HCT116 (cell line): ENCODE measurements around the gene STOX2. TPM values are rescaled to one million over a fixed set of nuclear protein-coding genes. Genes with fewer than 3 reads are reported as not detected.

Experiments
- ATAC-seq: fragments of 200-7000 bp; cut with Tn5 transposase; 2 replicates; pipeline ENCODE4 v1.9.1; 2020; ENCODE audit warnings: mild to moderate bottlenecking, moderate library complexity
- BruUV-seq: library from RNA; stranded (reverse); fragments of 400-500 nt; replicated peaks from 2 replicates; lab custom pipeline; 2021; lab: Mats Ljungman, UMichigan
- CTCF ChIA-PET: fragments of 300-600 bp; sonication (Branson Sonifier 250); formaldehyde crosslinking; loops from one replicate; lab custom pipeline; 2021; ENCODE audit warnings: antibody characterized with exemption; lab: Charles Lee
- POLR2A ChIA-PET: fragments of 300-600, 350-600 bp; sonication (Branson Sonifier 250); formaldehyde crosslinking; loops from one replicate; lab custom pipeline; 2021; ENCODE audit warnings: antibody characterized with exemption; lab: Charles Lee
- RAD21 ChIA-PET, 2 experiments: fragments of 300-600 bp; sonication (Branson Sonifier 250); formaldehyde crosslinking; loops; one replicate each; lab custom pipeline; 2023; ENCODE audit warnings: low total read pairs in 2 of 2; ENCODE audit not compliant: uncharacterized antibody in 2 of 2, unreplicated experiment in 2 of 2, low non-redundant PET in 1 of 2; lab: Charles Lee
- DNase-seq: peaks from one replicate; pipeline ENCODE4 v3.0.0-alpha.2; 2010; ENCODE audit warnings: low read depth, low spot score
- H2AFZ ChIP-seq: fragments of 200-600 bp; shearing (Covaris generic), sonication (generic); 2 replicates; pipeline ENCODE4 v1.6.1; 2017; ENCODE audit warnings: low read depth, mixed run types, mixed read lengths, antibody characterized with exemption, low read length; ENCODE audit not compliant: poor library complexity, severe bottlenecking
- H3K27ac ChIP-seq: 2 replicates; pipeline ENCODE4 v1.5.1; 2012; ENCODE audit warnings: low read depth, low read length
- H3K27me3 ChIP-seq: fragments of 200-600 bp; sonication (generic); 2 replicates; pipeline ENCODE4 v1.6.1; 2016; ENCODE audit warnings: mixed run types, low read length, mixed read lengths; ENCODE audit not compliant: insufficient read depth
- H3K36me3 ChIP-seq, 2 experiments: fragments of 200-500 bp in 1 of 2; fragments of 200-600 bp in 1 of 2; sonication (Bioruptor generic) in 1 of 2; sonication (generic) in 1 of 2; 2 replicates each; pipeline versions ENCODE4 v1.5.1 to v1.6.1; 2014 to 2016; ENCODE audit warnings: low read length in 2 of 2, inconsistent platforms in 1 of 2, mixed read lengths in 1 of 2, mixed run types in 1 of 2; ENCODE audit not compliant: insufficient read depth in 2 of 2, control insufficient read depth in 1 of 2
- H3K4me1 ChIP-seq, 2 experiments: fragments of 200-600 bp in 1 of 2; sonication (generic) in 1 of 2; 2 replicates each; pipeline versions ENCODE4 v1.5.1 to v1.6.1; 2012 to 2017; ENCODE audit warnings: low read length in 2 of 2, inconsistent platforms in 1 of 2, mild to moderate bottlenecking in 1 of 2, mixed read lengths in 1 of 2, mixed run types in 1 of 2, moderate library complexity in 1 of 2; ENCODE audit not compliant: insufficient read depth in 2 of 2, control insufficient read depth in 1 of 2
- H3K4me2 ChIP-seq: fragments of 200-600 bp; sonication (generic); 2 replicates; pipeline ENCODE4 v1.6.1; 2017; ENCODE audit warnings: mixed run types, low read length, mixed read lengths
- H3K4me3 ChIP-seq, 2 experiments: fragments of 200-600 bp in 1 of 2; sonication (generic) in 1 of 2; replicated peaks in 1 of 2; 2 replicates each; pipeline ENCODE4 v1.5.1; 2011 to 2016; ENCODE audit warnings: low read length in 2 of 2, control low read depth in 1 of 2, low read depth in 1 of 2, mild to moderate bottlenecking in 1 of 2, mixed read lengths in 1 of 2, mixed run types in 1 of 2
- H3K79me2 ChIP-seq: fragments of 200-600 bp; sonication (generic); 2 replicates; pipeline ENCODE4 v1.6.1; 2017; ENCODE audit warnings: mild to moderate bottlenecking, mixed run types, low read length, moderate library complexity, mixed read lengths; ENCODE audit not compliant: insufficient read depth
- H3K9ac ChIP-seq: fragments of 200-600 bp; sonication (generic); 2 replicates; pipeline ENCODE4 v1.6.1; 2016; ENCODE audit warnings: low read length, mixed read lengths
- H3K9me2 ChIP-seq: fragments of 200-600 bp; sonication (generic), shearing (Covaris generic); 2 replicates; pipeline ENCODE4 v1.6.1; 2017; ENCODE audit warnings: mixed run types, mild to moderate bottlenecking, moderate library complexity; ENCODE audit not compliant: insufficient read depth
- H3K9me3 ChIP-seq, 2 experiments: fragments of 200-500 bp in 1 of 2; fragments of 200-600 bp in 1 of 2; sonication (Bioruptor generic) in 1 of 2; sonication (generic) in 1 of 2; 2 replicates each; pipeline ENCODE4 v1.6.1; 2014 to 2017; ENCODE audit warnings: low read length in 2 of 2, mixed read lengths in 2 of 2, inconsistent platforms in 1 of 2, low read depth in 1 of 2, mild to moderate bottlenecking in 1 of 2, mixed run types in 1 of 2, moderate library complexity in 1 of 2; ENCODE audit not compliant: control insufficient read depth in 1 of 2, insufficient read depth in 1 of 2
- H4K20me1 ChIP-seq: fragments of 200-600 bp; sonication (generic), shearing (Covaris generic); 2 replicates; pipeline ENCODE4 v1.6.1; 2017; ENCODE audit warnings: mixed run types, mild to moderate bottlenecking, moderate library complexity; ENCODE audit not compliant: insufficient read depth
- CBX3 ChIP-seq: IDR thresholded peaks from 2 replicates; pipeline ENCODE4 v1.6.1; 2012; ENCODE audit warnings: low read depth
- CEBPB ChIP-seq: IDR thresholded peaks from 2 replicates; pipeline ENCODE4 v1.6.1; 2012; ENCODE audit warnings: low read depth
- EGR1 ChIP-seq: IDR thresholded peaks from 2 replicates; pipeline ENCODE4 v1.6.1; 2012; ENCODE audit warnings: low read depth
- ELF1 ChIP-seq: IDR thresholded peaks from 2 replicates; pipeline ENCODE4 v1.6.1; 2012; ENCODE audit warnings: low read depth, borderline replicate concordance
- EZH2 ChIP-seq: fragments of 200-600 bp; sonication (generic); IDR thresholded peaks from 2 replicates; pipeline ENCODE4 v1.6.1; 2017; ENCODE audit warnings: antibody characterized with exemption, mixed run types
- EZH2phosphoT487 ChIP-seq: fragments of 200-600 bp; IDR thresholded peaks from 2 replicates; pipeline ENCODE4 v1.6.1; 2018; ENCODE audit warnings: antibody characterized with exemption, borderline replicate concordance
- FOSL1 ChIP-seq: IDR thresholded peaks from 2 replicates; pipeline ENCODE4 v1.6.1; 2012; ENCODE audit warnings: low read depth
- JUND ChIP-seq: IDR thresholded peaks from 2 replicates; pipeline ENCODE4 v1.6.1; 2012
- POLR2AphosphoS5 ChIP-seq: IDR thresholded peaks from 2 replicates; pipeline ENCODE4 v1.6.1; 2011; ENCODE audit warnings: mild to moderate bottlenecking, low read depth, low read length, moderate library complexity
- RAD21 ChIP-seq: IDR thresholded peaks from 2 replicates; pipeline ENCODE4 v1.6.1; 2012; ENCODE audit warnings: low read depth, mild to moderate bottlenecking
- SIN3A ChIP-seq: IDR thresholded peaks from 2 replicates; pipeline ENCODE4 v1.6.1; 2012; ENCODE audit warnings: low read depth
- SP1 ChIP-seq: IDR thresholded peaks from 2 replicates; pipeline ENCODE4 v1.6.1; 2012; ENCODE audit warnings: low read depth
- SRF ChIP-seq: IDR thresholded peaks from 2 replicates; pipeline ENCODE4 v1.6.1; 2012; ENCODE audit warnings: low read depth
- TCF7L2 ChIP-seq: IDR thresholded peaks from 2 replicates; pipeline ENCODE4 v1.7.0; 2011; ENCODE audit warnings: borderline replicate concordance, inconsistent platforms; ENCODE audit not compliant: insufficient read depth, insufficient read length; ENCODE audit errors: extremely low read depth
- YY1 ChIP-seq: IDR thresholded peaks from 2 replicates; pipeline ENCODE4 v1.6.1; 2011; ENCODE audit warnings: low read length, low read depth, moderate library complexity, mild to moderate bottlenecking; ENCODE audit not compliant: insufficient replicate concordance; ENCODE audit errors: extremely low read depth
- ZFX ChIP-seq: fragments of 450-650 bp; IDR thresholded peaks from 2 replicates; pipeline ENCODE4 v1.6.1; 2017
- ZNF274 ChIP-seq: fragments of 200-500 bp; sonication (Bioruptor generic); IDR thresholded peaks from 2 replicates; pipeline ENCODE4 v1.6.1; 2014; ENCODE audit warnings: mild to moderate bottlenecking, low read depth, low read length, inconsistent platforms
- intact Hi-C: fragments of 100-400 bp; cut with micrococcal nuclease; formaldehyde crosslinking; loops from 2 replicates; pipeline ENCODE4 v1.10.0; 2022
- total RNA-seq: library from RNA; stranded (reverse); gene quantifications from one replicate; pipeline ENCODE4 v1.2.1, GENCODE V29; 2021; ENCODE audit not compliant: unreplicated experiment
- TF ChIP-seq, protein P1 (sequence below): IDR thresholded peaks from 2 replicates; pipeline ENCODE4 v1.6.1; 2012

The STOX2 gene
- total RNA-seq, 1 experiment from 2014 or later: 6.3 TPM

DNA sequence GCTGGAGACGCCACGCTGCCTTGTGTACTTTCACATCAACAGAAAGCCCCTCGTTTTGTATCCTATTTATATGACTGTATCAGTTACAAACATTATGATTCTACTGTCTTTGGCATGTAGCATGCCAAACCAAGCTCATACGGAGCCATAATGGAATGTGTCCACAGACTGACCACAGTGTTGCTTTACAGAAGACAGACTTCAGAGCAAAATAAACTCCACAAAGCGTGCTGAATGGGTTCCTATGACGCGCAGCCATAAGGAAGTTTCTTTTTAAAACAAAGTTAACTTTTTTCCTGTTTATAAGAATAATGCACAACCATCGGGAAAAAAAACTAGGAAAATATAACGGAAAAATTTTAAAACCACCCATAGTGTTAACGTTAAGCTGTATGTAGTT, 136.0 kb downstream of the STOX2 start:
- Histone ChIP-seq H3K27me3 (no peaks in the 10 kb centered on the region), H3K36me3 (no peaks in the 10 kb centered on the region), H3K79me2 (no peaks in the 10 kb centered on the region), H3K9me2 (no peaks in the 10 kb centered on the region), H3K9ac (no peak overlapping the region), H3K27ac (no peak overlapping the region), H4K20me1 (no peaks in the 10 kb centered on the region), H3K4me3 (no peak overlapping the region), H2AFZ (no peak overlapping the region), H3K9me3 (no peaks in the 10 kb centered on the region), H3K4me2 (no peak overlapping the region), H3K4me1 (no peaks in the 10 kb centered on the region)
- ChIA-PET CTCF (no interaction called here), POLR2A (no interaction called here), RAD21 (no interaction called here)
- no peak for ATAC-seq
- no peak for TF ChIP-seq SP1
- TF ChIP-seq ZNF274: no peak
- TF ChIP-seq CBX3: no peak
- no peak for TF ChIP-seq EZH2phosphoT487
- no peak for TF ChIP-seq TCF7L2
- no peak for TF ChIP-seq CEBPB
- TF ChIP-seq EZH2: no peak
- no peak for TF ChIP-seq RAD21
- TF ChIP-seq SRF: no peak
- no peak for TF ChIP-seq ZFX
- TF ChIP-seq ELF1: no peak
- TF ChIP-seq SIN3A: no peak
- no peak for TF ChIP-seq EGR1
- no peak for TF ChIP-seq POLR2AphosphoS5
- TF ChIP-seq FOSL1: no peak
- no peak for TF ChIP-seq JUND
- TF ChIP-seq, protein P1, sequence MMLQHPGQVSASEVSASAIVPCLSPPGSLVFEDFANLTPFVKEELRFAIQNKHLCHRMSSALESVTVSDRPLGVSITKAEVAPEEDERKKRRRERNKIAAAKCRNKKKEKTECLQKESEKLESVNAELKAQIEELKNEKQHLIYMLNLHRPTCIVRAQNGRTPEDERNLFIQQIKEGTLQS: no peak
- TF ChIP-seq YY1: no peak
- DNase-seq: no peak
- BruUV-seq: no TSS peak
- intact Hi-C loops: no loop called here
